ENCODE results near the gene KRTAP10-7. TPM values are rescaled to one million over a fixed set of nuclear protein-coding genes. Genes with fewer than 3 reads are reported as not detected.
"Not testable (repeated sequence)": the region's sequence is repeated elsewhere in the genome, so short reads cannot be mapped to it uniquely, and the experiment has no call there.

Gene KRTAP10-7
- total RNA-seq, 2 experiments from 2014 or later, result not detected

- no peak for DNase-seq
- CTCF ChIA-PET, result no interaction called here
- H3K36me3 Mint-ChIP-seq (ENCODE audit: low read depth), result no peaks in the 10 kb centered on the region
- H3K27ac Mint-ChIP-seq, result peak overlapping the region; percentile 58
- intact Hi-C loops (cut with micrococcal nuclease), result no loop called here
- H3K4me1 Mint-ChIP-seq (ENCODE audit: low read depth), result peaks cover 9% of the 10 kb centered on the region
- peaks cover 10% of the 10 kb centered on the region for H3K9me3 Mint-ChIP-seq
- H3K4me3 Mint-ChIP-seq, result no peak overlapping the region
- H3K27me3 Mint-ChIP-seq (ENCODE audit: low read depth), result no peaks in the 10 kb centered on the region
These were observed 35.4 kb upstream of the KRTAP10-7 start for GRCh38 chr21:44564886-44565598.

GRCh38 chr21:44566403-44566802 is 34.0 kb upstream of the KRTAP10-7 start:
- intact Hi-C loops (cut with micrococcal nuclease), result no loop called here
- peaks cover 9% of the 10 kb centered on the region for H3K4me1 Mint-ChIP-seq (ENCODE audit: low read depth)
- H3K9me3 Mint-ChIP-seq, result peaks cover 7% of the 10 kb centered on the region
- H3K4me3 Mint-ChIP-seq, result no peak overlapping the region
- H3K27me3 Mint-ChIP-seq (ENCODE audit: low read depth), result no peaks in the 10 kb centered on the region
- DNase-seq, result no peak
- no peak overlapping the region for H3K27ac Mint-ChIP-seq
- CTCF ChIA-PET, result no interaction called here
- H3K36me3 Mint-ChIP-seq (ENCODE audit: low read depth), result no peaks in the 10 kb centered on the region

- H3K27ac Mint-ChIP-seq, result no peak overlapping the region
- no peak overlapping the region for H3K4me3 Mint-ChIP-seq
- no peaks in the 10 kb centered on the region for H3K36me3 Mint-ChIP-seq (ENCODE audit: low read depth)
- intact Hi-C loops (cut with micrococcal nuclease), result no loop called here
- no peak for DNase-seq
- peaks cover 9% of the 10 kb centered on the region for H3K4me1 Mint-ChIP-seq (ENCODE audit: low read depth)
- H3K9me3 Mint-ChIP-seq, result peaks cover 2% of the 10 kb centered on the region
- no peaks in the 10 kb centered on the region for H3K27me3 Mint-ChIP-seq (ENCODE audit: low read depth)
- CTCF ChIA-PET, result no interaction called here
These were observed 32.8 kb upstream of the KRTAP10-7 start for GRCh38 chr21:44567481-44568171.

- intact Hi-C loops (cut with micrococcal nuclease), result no loop called here
- Mint-ChIP-seq H3K27ac (no peak overlapping the region), H3K4me3 (no peak overlapping the region), H3K36me3 (ENCODE audit: low read depth) (no peaks in the 10 kb centered on the region), H3K27me3 (ENCODE audit: low read depth) (no peaks in the 10 kb centered on the region), H3K9me3 (peaks cover 2% of the 10 kb centered on the region), H3K4me1 (ENCODE audit: low read depth) (peaks cover 9% of the 10 kb centered on the region)
- CTCF ChIA-PET, result no interaction called here
- DNase-seq, result no peak
These were observed 32.1 kb upstream of the KRTAP10-7 start for GRCh38 chr21:44568261-44568660.

- Mint-ChIP-seq H3K9me3 (peaks cover 2% of the 10 kb centered on the region), H3K36me3 (ENCODE audit: low read depth) (no peaks in the 10 kb centered on the region), H3K4me3 (no peak overlapping the region), H3K27ac (no peak overlapping the region), H3K4me1 (ENCODE audit: low read depth) (peaks cover 9% of the 10 kb centered on the region), H3K27me3 (ENCODE audit: low read depth) (no peaks in the 10 kb centered on the region)
- intact Hi-C loops (cut with micrococcal nuclease), result no loop called here
- no peak for DNase-seq
- CTCF ChIA-PET, result no interaction called here
These were observed 31.5 kb upstream of the KRTAP10-7 start for GRCh38 chr21:44568667-44569556.

- Mint-ChIP-seq H3K27me3 (ENCODE audit: low read depth) (no peaks in the 10 kb centered on the region), H3K4me1 (ENCODE audit: low read depth) (peaks cover 6% of the 10 kb centered on the region), H3K36me3 (ENCODE audit: low read depth) (no peaks in the 10 kb centered on the region), H3K9me3 (peaks cover 2% of the 10 kb centered on the region), H3K4me3 (no peak overlapping the region), H3K27ac (no peak overlapping the region)
- CTCF ChIA-PET, result no interaction called here
- no peak for DNase-seq
- intact Hi-C loops (cut with micrococcal nuclease), result no loop called here
These were observed 30.4 kb upstream of the KRTAP10-7 start for GRCh38 chr21:44569861-44570517.

- no peaks in the 10 kb centered on the region for H3K36me3 Mint-ChIP-seq (ENCODE audit: low read depth)
- DNase-seq, result no peak
- H3K27me3 Mint-ChIP-seq (ENCODE audit: low read depth), result no peaks in the 10 kb centered on the region
- intact Hi-C loops (cut with micrococcal nuclease), result no loop called here
- peaks cover 2% of the 10 kb centered on the region for H3K9me3 Mint-ChIP-seq
- H3K4me1 Mint-ChIP-seq (ENCODE audit: low read depth), result no peaks in the 10 kb centered on the region
- CTCF ChIA-PET, result no interaction called here
- no peak overlapping the region for H3K27ac Mint-ChIP-seq
- H3K4me3 Mint-ChIP-seq, result no peak overlapping the region
These were observed 29.1 kb upstream of the KRTAP10-7 start for GRCh38 chr21:44571296-44571695.

- H3K9me3 Mint-ChIP-seq, result peaks cover 7% of the 10 kb centered on the region
- no peak for DNase-seq
- CTCF ChIA-PET, result no interaction called here
- intact Hi-C loops (cut with micrococcal nuclease), result no loop called here
- H3K4me3 Mint-ChIP-seq, result no peak overlapping the region
- no peak overlapping the region for H3K27ac Mint-ChIP-seq
- no peaks in the 10 kb centered on the region for H3K27me3 Mint-ChIP-seq (ENCODE audit: low read depth)
- no peaks in the 10 kb centered on the region for H3K4me1 Mint-ChIP-seq (ENCODE audit: low read depth)
- H3K36me3 Mint-ChIP-seq (ENCODE audit: low read depth), result no peaks in the 10 kb centered on the region
These were observed 28.3 kb upstream of the KRTAP10-7 start for GRCh38 chr21:44571844-44572782.

- Mint-ChIP-seq H3K27ac (no peak overlapping the region), H3K4me3 (no peak overlapping the region), H3K27me3 (ENCODE audit: low read depth) (no peaks in the 10 kb centered on the region), H3K36me3 (ENCODE audit: low read depth) (no peaks in the 10 kb centered on the region), H3K4me1 (ENCODE audit: low read depth) (no peaks in the 10 kb centered on the region), H3K9me3 (peaks cover 16% of the 10 kb centered on the region)
- CTCF ChIA-PET, result no interaction called here
- intact Hi-C loops (cut with micrococcal nuclease), result loop anchor here (1.0 kb wide), 1 partner anchor 19 kb away; the partner anchor contains the start of gene KRTAP10-6
- DNase-seq, result no peak
These were observed 27.3 kb upstream of the KRTAP10-7 start for GRCh38 chr21:44572959-44573583.

GRCh38 chr21:44573630-44574456 is 26.6 kb upstream of the KRTAP10-7 start, which contains the start of gene KRTAP10-4:
KRTAP10-4 (plus strand) TSS chr21:44573729; CDS start chr21:44573759, 30 bp downstream.
- H3K27me3 Mint-ChIP-seq (ENCODE audit: low read depth); H3K27ac Mint-ChIP-seq; DNase-seq; H3K4me3 Mint-ChIP-seq; H3K36me3 Mint-ChIP-seq (ENCODE audit: low read depth); H3K4me1 Mint-ChIP-seq (ENCODE audit: low read depth): not testable (repeated sequence)
- CTCF ChIA-PET, result interaction anchor here (0.7 to 1.3 kb wide), 2 partner anchors 11 to 108 kb away, joined by 3 to 4 read pairs; partner anchors contain the start of gene KRTAP12-1
- intact Hi-C loops (cut with micrococcal nuclease), result loop anchor here (1.0 kb wide), 1 partner anchor 18 kb away; the partner anchor contains the start of gene KRTAP10-6
- H3K9me3 Mint-ChIP-seq, result peaks cover 18% of the 10 kb centered on the region
